ENCODE data around the gene PEAR1.

Gene PEAR1

DNA sequence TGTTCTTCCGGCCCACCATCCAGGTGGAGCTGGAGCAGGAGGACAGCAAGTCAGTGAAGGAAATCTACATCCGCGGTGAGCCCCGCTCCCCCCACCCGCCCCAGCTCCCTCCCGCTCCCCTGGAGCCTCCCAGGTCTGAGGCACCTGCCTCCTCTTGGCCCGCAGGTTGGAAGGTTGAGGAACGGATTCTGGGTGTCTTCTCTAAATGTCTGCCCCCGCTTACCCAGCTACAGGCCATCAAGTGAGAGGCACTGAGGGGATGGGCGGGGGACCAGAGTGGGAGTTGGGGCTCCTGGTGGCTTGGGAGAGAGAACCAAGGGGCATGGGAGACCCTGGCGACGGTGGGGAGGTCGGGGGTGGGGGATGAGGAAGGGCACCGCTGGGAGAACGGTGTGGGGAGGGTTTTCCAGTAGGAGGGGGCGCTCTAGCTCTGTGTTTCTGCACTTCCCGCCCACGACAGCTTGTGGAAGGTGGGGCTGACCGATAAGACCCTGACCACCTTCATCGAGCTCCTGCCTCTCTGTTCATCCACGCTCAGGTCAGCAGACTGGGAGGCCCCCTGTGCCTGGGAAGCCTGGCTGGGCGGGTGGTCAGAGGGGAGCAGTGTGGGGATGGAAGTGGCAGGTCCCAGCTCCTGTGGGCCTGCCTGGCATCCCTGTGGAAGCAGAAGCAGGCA is 31.1 kb downstream of the PEAR1 start:
- no peak for DNase-seq

GRCh38 chr1:156925154-156926010 is 31.9 kb downstream of the PEAR1 start:
- no peak for DNase-seq

- peak; percentile 80 for DNase-seq
Measured at GRCh38 chr1:156926175-156926574, 32.7 kb downstream of the PEAR1 start.

- DNase-seq = peak; percentile 18
Measured at GRCh38 chr1:156926695-156927094, 33.2 kb downstream of the PEAR1 start.

GRCh38 chr1:156927215-156928042 is 33.9 kb downstream of the PEAR1 start:
- DNase-seq = peak; percentile 92

- DNase-seq = peak; percentile 55
Measured at GRCh38 chr1:156928043-156928602, 34.6 kb downstream of the PEAR1 start.

GRCh38 chr1:156929596-156930238 is 36.2 kb downstream of the PEAR1 start:
- DNase-seq = peak; percentile 22

GRCh38 chr1:156930483-156930882 is 37.0 kb downstream of the PEAR1 start:
- DNase-seq = no peak

DNA sequence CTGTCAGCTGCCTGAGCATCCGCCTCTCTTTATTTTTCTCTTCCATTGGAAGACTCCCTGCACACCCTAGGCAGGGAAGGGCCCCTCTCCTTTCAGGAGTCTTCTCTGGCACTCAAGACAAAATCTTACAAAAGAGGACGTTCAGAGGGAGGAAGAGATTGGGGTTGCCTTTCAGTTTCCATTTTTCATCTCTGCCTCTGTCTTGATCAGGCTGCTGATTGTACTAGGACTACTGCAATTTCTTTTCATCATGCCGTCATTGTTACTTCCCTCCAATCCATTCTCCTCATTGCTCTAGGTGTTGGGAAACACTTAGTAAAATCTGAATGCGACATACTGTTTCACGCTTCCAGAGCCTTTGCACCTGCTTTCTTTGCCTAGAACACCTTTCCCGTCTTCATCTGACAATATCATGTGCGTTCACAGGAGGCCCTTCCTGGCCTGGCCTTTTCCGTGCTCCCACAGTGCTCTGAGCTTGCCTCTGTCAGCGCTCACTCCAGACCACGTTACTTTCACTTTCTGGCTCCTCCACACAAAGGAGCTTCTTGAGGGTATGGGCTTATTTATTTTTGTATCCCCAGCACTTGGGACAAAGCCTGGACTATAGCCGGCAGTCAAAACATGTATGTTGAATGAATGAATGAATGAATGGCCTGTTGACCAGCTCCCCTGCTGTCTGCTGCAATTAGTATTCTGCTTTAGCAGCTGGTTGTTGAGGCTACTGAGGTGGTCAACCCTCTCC is 37.9 kb downstream of the PEAR1 start:
- DNase-seq = no peak

DNA sequence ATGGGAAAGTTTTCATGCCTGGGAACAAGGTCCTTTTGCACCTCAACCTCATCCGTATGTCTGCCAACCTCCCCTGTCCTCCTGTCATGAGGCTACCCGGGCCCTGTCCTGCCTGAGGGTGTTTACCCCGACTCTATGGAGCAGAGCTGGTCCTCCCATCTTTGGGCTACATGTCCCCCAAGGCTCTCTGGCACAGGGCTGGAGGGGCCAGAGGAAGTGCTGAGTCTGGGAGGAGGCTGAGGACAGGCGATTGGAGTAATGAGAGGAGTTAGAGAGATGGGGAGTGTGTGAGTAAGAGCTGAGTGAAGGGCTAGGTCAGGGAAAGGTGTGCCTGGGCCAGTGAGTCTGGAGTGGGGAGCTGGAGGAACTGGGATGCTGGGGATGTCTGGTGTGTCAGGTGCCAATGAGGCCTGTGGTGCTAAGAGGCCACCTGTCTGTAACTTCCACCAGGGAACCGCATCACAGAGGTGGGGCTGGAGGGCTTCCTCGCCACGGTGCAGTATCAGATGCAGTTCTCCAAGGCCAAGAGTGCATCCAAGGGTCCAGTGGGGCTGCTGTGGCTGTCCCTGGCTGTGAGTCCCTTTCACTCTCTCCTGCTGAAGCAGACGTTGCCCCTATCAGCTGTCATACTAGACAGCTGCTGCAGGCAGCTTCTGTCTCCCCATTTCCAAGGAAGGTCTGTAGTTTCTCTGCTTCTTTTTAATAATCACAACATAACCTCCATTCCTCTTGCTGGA is 38.6 kb downstream of the PEAR1 start:
- DNase-seq = no peak

- no peak for DNase-seq
Measured at GRCh38 chr1:156933136-156933535, 39.6 kb downstream of the PEAR1 start.

GRCh38 chr1:156935505-156936128 is 42.1 kb downstream of the PEAR1 start:
- DNase-seq = no peak

DNA sequence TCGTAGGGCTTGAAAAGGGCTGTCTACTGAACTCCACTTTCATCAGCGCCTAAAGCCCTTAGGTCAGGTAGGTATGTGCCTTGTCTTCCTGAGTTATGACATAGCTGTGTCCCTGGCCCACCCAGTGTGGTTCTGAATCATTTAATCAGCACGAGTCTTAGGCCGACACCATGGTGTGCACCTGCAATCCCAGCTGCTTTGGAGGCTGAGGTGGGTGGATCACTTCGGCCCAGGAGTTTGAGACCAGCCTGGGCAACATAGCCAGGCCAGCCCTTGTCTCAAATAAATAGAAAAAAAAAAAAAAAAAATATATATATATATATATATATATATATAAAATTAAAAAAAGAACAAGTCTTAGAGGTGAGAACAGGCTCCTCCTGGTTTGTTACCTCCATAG is 42.7 kb downstream of the PEAR1 start:
- DNase-seq = no peak

- DNase-seq = no peak
Measured at GRCh38 chr1:156936721-156937220, 43.3 kb downstream of the PEAR1 start.

DNA sequence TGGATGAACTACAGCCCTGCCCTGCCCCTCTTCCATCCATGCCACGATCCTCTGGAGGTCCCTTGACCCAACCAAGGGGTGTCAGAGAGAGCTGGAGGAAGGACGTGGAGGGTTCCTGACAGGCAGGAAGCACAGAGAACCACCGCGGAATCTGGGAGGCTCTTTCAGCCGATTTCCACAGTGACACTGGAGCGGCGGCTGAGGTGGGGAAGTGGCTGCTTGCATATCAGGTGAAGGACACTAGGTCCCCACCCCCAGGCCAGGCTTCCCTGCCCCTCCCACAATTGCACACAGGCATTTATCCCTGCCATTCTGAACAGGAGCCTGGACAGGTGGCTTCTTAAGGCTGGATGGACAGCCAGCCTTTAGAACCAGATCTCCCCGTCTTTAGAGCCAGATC is 44.4 kb downstream of the PEAR1 start:
- no peak for DNase-seq

DNA sequence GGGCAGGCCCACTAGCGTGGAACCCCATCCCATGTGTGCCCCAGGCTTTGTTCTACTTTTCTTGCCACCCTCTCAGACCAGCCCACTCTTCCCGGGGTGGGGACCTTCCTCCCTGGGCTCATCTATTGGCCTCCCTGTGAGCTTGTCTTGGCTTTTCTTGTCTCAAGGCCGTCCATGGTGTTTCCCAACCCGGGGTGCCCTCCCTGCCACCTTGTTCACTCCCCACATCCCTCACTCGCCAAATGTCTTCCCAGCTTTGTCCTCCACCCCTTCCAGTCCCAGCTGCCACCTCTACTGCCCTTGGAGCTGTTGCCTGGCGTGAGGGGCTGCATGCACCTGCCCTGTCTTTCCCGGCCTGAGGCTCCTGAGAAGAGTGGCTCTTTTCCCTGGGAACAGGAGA is 45.3 kb downstream of the PEAR1 start:
- no peak for DNase-seq

DNA sequence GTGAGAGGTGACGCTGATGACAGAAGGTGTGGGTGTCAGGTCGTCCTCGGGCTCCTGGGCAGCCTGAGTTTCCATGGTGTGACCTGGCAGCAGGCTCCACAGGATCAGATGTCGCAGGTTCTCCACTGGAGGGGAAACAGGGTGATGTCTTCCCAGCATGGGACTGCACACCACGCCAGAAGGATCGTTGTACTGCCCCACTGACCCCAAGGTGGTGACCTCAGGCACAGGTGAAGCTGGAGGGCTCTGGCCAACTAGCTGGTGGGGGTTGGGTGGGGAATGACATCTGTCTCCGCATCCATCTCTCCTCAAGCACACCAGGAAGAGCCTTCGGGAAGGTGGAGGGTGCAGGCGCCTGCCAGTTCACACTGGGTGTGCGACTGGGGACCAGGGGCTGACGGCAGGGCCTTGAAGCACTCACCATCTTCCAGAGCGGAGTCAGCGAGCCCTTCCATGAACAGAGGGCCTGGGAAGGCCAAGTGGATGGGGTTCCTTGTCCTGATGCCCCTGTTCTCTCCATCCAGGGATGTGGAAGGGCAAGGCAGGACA is 46.3 kb downstream of the PEAR1 start:
- DNase-seq = no peak

DNA sequence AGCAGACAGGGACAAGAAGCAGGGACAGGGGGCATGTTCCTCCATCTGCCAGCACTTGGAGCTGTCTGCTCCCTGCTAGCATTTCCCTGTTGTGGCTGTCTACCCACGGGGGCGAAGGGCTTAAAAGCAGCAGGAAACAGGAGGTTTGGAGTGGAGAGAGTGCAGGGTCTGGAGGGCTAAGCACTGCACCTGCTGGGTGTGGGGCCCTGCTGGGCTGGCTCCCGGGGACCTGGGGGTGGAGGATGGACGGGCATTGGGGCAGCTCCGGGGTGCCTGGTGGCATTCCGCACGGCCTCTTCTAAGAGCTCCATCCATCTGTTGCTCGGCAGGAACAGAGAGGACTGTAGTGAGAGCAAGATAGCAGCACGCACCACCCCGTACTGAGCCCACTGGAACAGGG is 48.2 kb downstream of the PEAR1 start:
- DNase-seq = no peak

- no peak for DNase-seq
Measured at GRCh38 chr1:156942176-156942575, 48.7 kb downstream of the PEAR1 start.

DNA sequence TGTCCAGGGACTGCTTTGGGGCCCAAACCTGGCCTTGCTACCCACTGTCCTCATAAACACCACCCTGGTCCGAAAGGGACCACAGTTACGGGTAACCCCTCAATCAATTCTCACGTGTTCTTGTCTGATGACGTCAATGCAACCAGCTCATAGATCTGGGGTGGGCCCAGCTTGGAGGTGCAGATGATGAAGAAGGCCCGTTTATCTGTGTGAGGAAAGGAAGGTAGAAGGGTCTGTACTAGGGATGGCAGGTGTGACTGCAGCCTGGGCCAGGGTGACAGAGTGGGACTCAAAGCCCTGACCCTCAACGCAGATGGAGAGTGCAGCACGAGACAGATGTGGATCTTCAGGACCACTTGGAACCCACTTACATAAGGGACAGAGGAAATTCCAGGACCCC is 49.1 kb downstream of the PEAR1 start:
- no peak for DNase-seq

All from DMS53 (cell line).